GM13977 (cell line): ENCODE results near the gene SLC5A5.

ENCODE experiments used
- DNase-seq: peaks from one replicate; pipeline ENCODE4 v3.0.0; 2012; ENCODE audit warnings: low spot score
- in situ Hi-C: fragments of 300-500 bp; cut with MboI; formaldehyde crosslinking; loops from one replicate; pipeline ENCODE4 v1.12.0; 2022; ENCODE audit warnings: low sequenced_read_pairs, low pct_unique_long_range_greater_than_20kb, mixed read lengths, inconsistent platforms; ENCODE audit not compliant: unreplicated experiment
- TF ChIP-seq, protein P1 (sequence below): IDR thresholded peaks from 2 replicates; pipeline ENCODE4 v1.5.1; 2012; ENCODE audit warnings: mild to moderate bottlenecking, control low read depth; ENCODE audit not compliant: insufficient read depth; ENCODE audit errors: extremely low read depth, missing control alignments

SLC5A5 gene

DNA sequence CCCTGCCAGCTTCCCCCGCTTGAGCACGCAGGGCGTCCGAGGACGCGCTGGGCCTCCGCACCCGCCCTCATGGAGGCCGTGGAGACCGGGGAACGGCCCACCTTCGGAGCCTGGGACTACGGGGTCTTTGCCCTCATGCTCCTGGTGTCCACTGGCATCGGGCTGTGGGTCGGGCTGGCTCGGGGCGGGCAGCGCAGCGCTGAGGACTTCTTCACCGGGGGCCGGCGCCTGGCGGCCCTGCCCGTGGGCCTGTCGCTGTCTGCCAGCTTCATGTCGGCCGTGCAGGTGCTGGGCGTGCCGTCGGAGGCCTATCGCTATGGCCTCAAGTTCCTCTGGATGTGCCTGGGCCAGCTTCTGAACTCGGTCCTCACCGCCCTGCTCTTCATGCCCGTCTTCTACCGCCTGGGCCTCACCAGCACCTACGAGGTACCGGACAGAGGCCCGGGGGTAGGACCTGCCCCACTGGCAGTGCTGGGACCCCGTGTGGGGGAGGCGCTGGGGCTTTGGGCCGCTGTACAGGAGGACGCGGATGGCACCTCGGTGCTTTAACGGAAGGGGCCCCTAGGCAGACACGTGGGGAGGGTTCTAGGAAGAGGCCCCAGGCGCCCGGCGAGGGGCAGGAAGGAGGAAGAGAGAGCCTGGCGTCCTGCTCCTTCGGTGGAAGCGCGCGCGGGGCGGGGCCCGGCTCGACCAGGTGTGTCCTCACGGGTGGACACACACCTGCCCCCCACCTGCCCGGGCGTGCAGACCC is 681 bp downstream of the SLC5A5 start:
- TF ChIP-seq, protein P1, sequence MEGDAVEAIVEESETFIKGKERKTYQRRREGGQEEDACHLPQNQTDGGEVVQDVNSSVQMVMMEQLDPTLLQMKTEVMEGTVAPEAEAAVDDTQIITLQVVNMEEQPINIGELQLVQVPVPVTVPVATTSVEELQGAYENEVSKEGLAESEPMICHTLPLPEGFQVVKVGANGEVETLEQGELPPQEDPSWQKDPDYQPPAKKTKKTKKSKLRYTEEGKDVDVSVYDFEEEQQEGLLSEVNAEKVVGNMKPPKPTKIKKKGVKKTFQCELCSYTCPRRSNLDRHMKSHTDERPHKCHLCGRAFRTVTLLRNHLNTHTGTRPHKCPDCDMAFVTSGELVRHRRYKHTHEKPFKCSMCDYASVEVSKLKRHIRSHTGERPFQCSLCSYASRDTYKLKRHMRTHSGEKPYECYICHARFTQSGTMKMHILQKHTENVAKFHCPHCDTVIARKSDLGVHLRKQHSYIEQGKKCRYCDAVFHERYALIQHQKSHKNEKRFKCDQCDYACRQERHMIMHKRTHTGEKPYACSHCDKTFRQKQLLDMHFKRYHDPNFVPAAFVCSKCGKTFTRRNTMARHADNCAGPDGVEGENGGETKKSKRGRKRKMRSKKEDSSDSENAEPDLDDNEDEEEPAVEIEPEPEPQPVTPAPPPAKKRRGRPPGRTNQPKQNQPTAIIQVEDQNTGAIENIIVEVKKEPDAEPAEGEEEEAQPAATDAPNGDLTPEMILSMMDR, result no peak
- DNase-seq, result no peak
- in situ Hi-C loops, result no loop called here

DNA sequence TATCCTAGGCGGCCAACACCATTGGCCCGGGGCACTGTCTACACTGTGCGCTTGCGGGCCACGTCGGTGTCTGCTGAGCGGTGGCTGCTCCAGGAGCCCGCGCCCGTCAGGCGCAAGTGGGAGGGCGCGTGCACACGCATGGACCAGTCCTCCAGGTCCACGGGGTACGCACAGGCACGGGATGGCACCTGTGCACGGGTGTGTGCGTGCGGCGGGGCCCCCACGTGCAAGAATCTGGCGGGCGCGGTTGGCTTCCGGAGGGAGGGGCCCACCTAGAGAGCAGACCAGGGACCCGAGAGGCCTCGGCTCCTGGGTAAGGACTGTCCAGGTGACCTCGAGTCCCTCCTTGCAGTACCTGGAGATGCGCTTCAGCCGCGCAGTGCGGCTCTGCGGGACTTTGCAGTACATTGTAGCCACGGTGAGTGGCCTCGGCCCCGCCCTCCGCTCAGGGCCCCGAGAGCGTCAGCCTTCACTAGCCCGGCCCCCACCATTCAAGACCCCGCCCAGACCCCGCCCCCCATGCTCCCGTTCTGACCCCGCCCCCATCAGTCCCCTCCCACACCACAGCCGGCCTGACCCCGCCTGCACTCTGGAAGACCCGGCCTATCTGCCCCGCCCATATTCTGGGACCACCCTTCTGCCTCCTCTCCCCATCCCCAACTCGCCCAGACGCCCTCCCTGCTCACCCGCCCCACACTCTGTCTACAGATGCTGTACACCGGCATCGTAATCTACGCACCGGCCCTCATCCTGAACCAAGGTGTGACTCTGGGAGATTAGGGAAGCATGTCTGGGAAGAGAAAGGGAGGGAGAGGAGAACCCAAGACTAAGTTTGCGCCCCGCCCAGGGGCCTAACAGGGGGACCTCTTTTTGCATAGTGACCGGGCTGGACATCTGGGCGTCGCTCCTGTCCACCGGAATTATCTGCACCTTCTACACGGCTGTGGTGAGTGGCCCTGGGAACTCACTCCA is 2.3 kb downstream of the SLC5A5 start:
- in situ Hi-C loops, result no loop called here
- TF ChIP-seq, protein P1, result no peak
- DNase-seq, result peak; percentile 89

DNA sequence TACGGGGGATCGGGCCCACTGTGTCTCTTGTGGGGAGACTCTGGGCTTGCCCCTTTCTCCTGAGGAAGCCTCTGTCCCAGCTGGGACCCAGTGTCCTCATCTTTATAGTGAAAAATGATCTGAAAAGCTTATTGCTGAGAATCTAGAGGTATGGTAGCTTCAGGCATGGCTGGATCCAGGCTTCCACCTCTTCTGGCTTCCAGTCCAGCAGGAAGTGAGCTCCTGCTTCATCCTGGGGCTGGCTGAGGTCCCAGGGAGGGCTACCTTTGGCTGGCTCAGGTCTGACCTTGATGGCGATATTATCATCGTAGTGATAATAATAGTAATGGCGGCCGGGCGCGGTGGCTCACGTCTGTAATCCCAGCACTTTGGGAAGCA is 3.0 kb downstream of the SLC5A5 start:
- in situ Hi-C loops, result no loop called here
- no peak for DNase-seq
- TF ChIP-seq, protein P1, result no peak

DNA sequence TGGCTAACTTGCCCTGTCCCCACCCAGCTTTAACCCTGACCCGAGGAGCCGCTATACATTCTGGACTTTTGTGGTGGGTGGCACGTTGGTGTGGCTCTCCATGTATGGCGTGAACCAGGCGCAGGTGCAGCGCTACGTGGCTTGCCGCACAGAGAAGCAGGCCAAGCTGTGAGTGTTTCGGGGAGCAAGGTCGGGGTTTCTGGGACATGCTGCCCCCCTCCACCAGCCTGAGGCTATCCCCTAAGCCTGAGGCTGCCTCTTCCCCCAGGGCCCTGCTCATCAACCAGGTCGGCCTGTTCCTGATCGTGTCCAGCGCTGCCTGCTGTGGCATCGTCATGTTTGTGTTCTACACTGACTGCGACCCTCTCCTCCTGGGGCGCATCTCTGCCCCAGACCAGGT is 6.0 kb downstream of the SLC5A5 start:
- in situ Hi-C loops, result no loop called here

DNA sequence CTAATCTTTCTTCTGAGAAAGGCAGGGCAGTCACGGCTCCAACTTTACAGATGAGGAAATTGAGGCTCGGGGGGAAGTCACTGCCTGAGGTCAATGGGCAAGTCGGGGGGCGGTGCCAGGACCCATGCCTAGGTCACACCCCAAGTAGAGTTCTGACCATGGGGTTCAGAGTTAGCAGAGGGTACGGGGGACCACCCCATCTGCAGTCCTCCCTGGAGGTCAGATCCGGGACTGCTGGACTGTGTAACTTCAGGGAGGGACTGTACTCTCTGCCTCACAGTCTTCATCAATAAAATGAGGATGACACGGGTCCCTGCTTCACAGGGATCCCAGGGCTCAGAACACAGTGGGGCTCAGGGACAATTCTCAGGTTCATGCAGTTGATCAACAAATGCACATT is 7.7 kb downstream of the SLC5A5 start:
- DNase-seq, result no peak
- in situ Hi-C loops, result no loop called here
- TF ChIP-seq, protein P1, result no peak

More for the DNA sequence above, 6.0 kb downstream of the SLC5A5 start:
- no peak for DNase-seq
- TF ChIP-seq, protein P1, result no peak

DNA sequence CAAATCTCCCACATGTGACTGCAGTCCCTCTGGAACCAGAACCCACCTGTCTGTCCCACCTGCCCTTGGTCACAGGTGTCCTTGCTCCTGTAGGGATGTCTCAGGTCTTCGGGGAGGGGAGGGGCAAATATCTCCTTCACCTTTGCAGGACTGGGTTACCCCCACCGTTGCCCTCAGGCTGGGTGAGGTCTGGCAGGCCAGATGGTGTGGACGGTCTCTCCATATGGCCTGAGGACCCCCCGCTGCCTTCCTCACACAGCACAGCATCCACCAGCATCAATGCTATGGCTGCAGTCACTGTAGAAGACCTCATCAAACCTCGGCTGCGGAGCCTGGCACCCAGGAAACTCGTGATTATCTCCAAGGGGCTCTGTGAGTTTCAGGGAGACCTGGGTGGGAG is 10.0 kb downstream of the SLC5A5 start:
- DNase-seq, result no peak
- TF ChIP-seq, protein P1, result no peak
- in situ Hi-C loops, result no loop called here
